Measurements from ENCODE around the gene KRT2.

Gene KRT2

GRCh38 chr12:52683575-52684300 is 31.7 kb upstream of the KRT2 start:
- TF ChIP-seq FOXM1 (IDR thresholded peaks at IDR 0.05; ENCODE audit: borderline replicate concordance, low read depth) (no peak), CEBPB (IDR thresholded peaks at IDR 0.05) (no peak), REST (IDR thresholded peaks at IDR 0.05; ENCODE audit: low read depth) (no peak), CREB1 (IDR thresholded peaks at IDR 0.05; ENCODE audit: low read depth) (no peak), USF1 (IDR thresholded peaks at IDR 0.05) (no peak), EP300 (IDR thresholded peaks at IDR 0.05; ENCODE audit: borderline replicate concordance) (no peak), TAF1 (IDR thresholded peaks at IDR 0.05; ENCODE audit: low read depth) (no peak), TEAD4 (IDR thresholded peaks at IDR 0.05) (no peak), MAX (IDR thresholded peaks at IDR 0.05) (no peak), YY1 (IDR thresholded peaks at IDR 0.05; ENCODE audit: low read depth) (no peak), NFIC (IDR thresholded peaks at IDR 0.05) (no peak), ZBTB7A (IDR thresholded peaks at IDR 0.05; ENCODE audit: low read depth) (no peak), EGR1 (IDR thresholded peaks at IDR 0.05) (no peak), RAD21 (IDR thresholded peaks at IDR 0.05; ENCODE audit: low read depth) (no peak), TCF12 (IDR thresholded peaks at IDR 0.05; ENCODE audit: low read depth) (no peak)

- TF ChIP-seq EP300 (IDR thresholded peaks at IDR 0.05; ENCODE audit: borderline replicate concordance) (no peak), TAF1 (IDR thresholded peaks at IDR 0.05; ENCODE audit: low read depth) (no peak), TEAD4 (IDR thresholded peaks at IDR 0.05) (no peak), MAX (IDR thresholded peaks at IDR 0.05) (no peak), EGR1 (IDR thresholded peaks at IDR 0.05) (no peak), YY1 (IDR thresholded peaks at IDR 0.05; ENCODE audit: low read depth) (no peak), TCF12 (IDR thresholded peaks at IDR 0.05; ENCODE audit: low read depth) (no peak), ZBTB7A (IDR thresholded peaks at IDR 0.05; ENCODE audit: low read depth) (no peak), NFIC (IDR thresholded peaks at IDR 0.05) (no peak), CEBPB (IDR thresholded peaks at IDR 0.05) (no peak), RAD21 (IDR thresholded peaks at IDR 0.05; ENCODE audit: low read depth) (no peak), CREB1 (IDR thresholded peaks at IDR 0.05; ENCODE audit: low read depth) (no peak), USF1 (IDR thresholded peaks at IDR 0.05) (no peak), FOXM1 (IDR thresholded peaks at IDR 0.05; ENCODE audit: borderline replicate concordance, low read depth) (no peak)
These were observed 31.0 kb upstream of the KRT2 start for GRCh38 chr12:52682938-52683574.

- TF ChIP-seq TAF1 (IDR thresholded peaks at IDR 0.05; ENCODE audit: low read depth) (no peak), CEBPB (IDR thresholded peaks at IDR 0.05) (peak; percentile 33; the same call in 1 of the 2 replicates)
These were observed 30.3 kb upstream of the KRT2 start for GRCh38 chr12:52682381-52682660.

GRCh38 chr12:52681526-52682380 is 29.7 kb upstream of the KRT2 start:
- TF ChIP-seq FOXM1 (IDR thresholded peaks at IDR 0.05; ENCODE audit: borderline replicate concordance, low read depth): no peak
- TF ChIP-seq CREB1 (IDR thresholded peaks at IDR 0.05; ENCODE audit: low read depth): no peak
- TF ChIP-seq NFIC (IDR thresholded peaks at IDR 0.05): no peak
- no peak for TF ChIP-seq TAF1 (IDR thresholded peaks at IDR 0.05; ENCODE audit: low read depth)
- no peak for TF ChIP-seq EGR1 (IDR thresholded peaks at IDR 0.05)
- TF ChIP-seq CEBPB (IDR thresholded peaks at IDR 0.05): no peak
- no peak for TF ChIP-seq RAD21 (IDR thresholded peaks at IDR 0.05; ENCODE audit: low read depth)
- no peak for TF ChIP-seq MAX (IDR thresholded peaks at IDR 0.05)
- TF ChIP-seq EP300 (IDR thresholded peaks at IDR 0.05; ENCODE audit: borderline replicate concordance): no peak
- TF ChIP-seq USF1 (IDR thresholded peaks at IDR 0.05): no peak
- no peak for TF ChIP-seq ZBTB7A (IDR thresholded peaks at IDR 0.05; ENCODE audit: low read depth)
- no peak for TF ChIP-seq REST (IDR thresholded peaks at IDR 0.05; ENCODE audit: low read depth)
- no peak for TF ChIP-seq TCF12 (IDR thresholded peaks at IDR 0.05; ENCODE audit: low read depth)
- no peak for TF ChIP-seq YY1 (IDR thresholded peaks at IDR 0.05; ENCODE audit: low read depth)
- TF ChIP-seq TEAD4 (IDR thresholded peaks at IDR 0.05): no peak
